H1 (cell line): ENCODE results near the gene GABPB1. TPM values are rescaled to one million over a fixed set of nuclear protein-coding genes. Genes with fewer than 3 reads are reported as not detected.

ENCODE experiments used
- CTCF ChIA-PET: fragments of 300-600 bp; sonication (Branson Sonifier 250); formaldehyde crosslinking; loops from one replicate; lab custom pipeline; 2021; ENCODE audit not compliant: partially characterized antibody; lab: Charles Lee
- POLR2A ChIA-PET: fragments of 300-600 bp; sonication (Branson Sonifier 250); formaldehyde crosslinking; loops from one replicate; lab custom pipeline; 2021; ENCODE audit warnings: inconsistent platforms; ENCODE audit not compliant: partially characterized antibody; lab: Charles Lee
- DNase-seq, 2 experiments: peaks; one replicate each; pipeline versions ENCODE4 v3.0.0 to v3.0.0-alpha.2; 2010 to 2022; ENCODE audit warnings: low spot score in 2 of 2, low read depth in 1 of 2, mixed read lengths in 1 of 2
- FAIRE-seq: peaks from 2 replicates; lab custom pipeline; 2011; peaks lifted over from hg19 to GRCh38; lab: Jason Lieb, UNC
- H2AFZ ChIP-seq: 2 replicates; pipeline ENCODE4 v1.8.1; 2012; ENCODE audit warnings: low read length, inconsistent platforms
- H2AK5ac ChIP-seq: 2 replicates; pipeline ENCODE4 v1.6.1; 2013; ENCODE audit warnings: low read depth, low read length
- H2BK120ac ChIP-seq: replicated peaks from 2 replicates; pipeline ENCODE3; 2013; ENCODE audit warnings: low read depth, low read length, inconsistent platforms
- H2BK12ac ChIP-seq: 2 replicates; pipeline ENCODE4 v1.6.1; 2013; ENCODE audit warnings: low read depth, low read length
- H2BK15ac ChIP-seq: 2 replicates; pipeline ENCODE4 v1.6.1; 2013; ENCODE audit warnings: low read length
- H2BK20ac ChIP-seq: 2 replicates; pipeline ENCODE4 v1.6.1; 2013; ENCODE audit warnings: low read length
- H2BK5ac ChIP-seq: 2 replicates; pipeline ENCODE4 v1.6.1; 2013; ENCODE audit warnings: low read depth, low read length
- H3K14ac ChIP-seq: 2 replicates; pipeline ENCODE4 v1.6.1; 2013; ENCODE audit warnings: inconsistent platforms; ENCODE audit not compliant: insufficient read length
- H3K18ac ChIP-seq: 2 replicates; pipeline ENCODE4 v1.6.1; 2013; ENCODE audit warnings: low read length; ENCODE audit errors: extremely low read depth
- H3K23ac ChIP-seq: 2 replicates; pipeline ENCODE4 v1.6.1; 2013; ENCODE audit warnings: inconsistent platforms; ENCODE audit not compliant: insufficient read length
- H3K23me2 ChIP-seq: 2 replicates; pipeline ENCODE4 v1.6.1; 2013; ENCODE audit warnings: low read depth, low read length
- H3K27ac ChIP-seq: 2 replicates; pipeline ENCODE4 v1.6.1; 2011; ENCODE audit warnings: low read depth, low read length, inconsistent platforms
- H3K27me3 ChIP-seq, 4 experiments: replicated peaks in 1 of 4; 1 replicate in 1 of 4; 2 replicates in 3 of 4; pipeline versions ENCODE4 v1.6.1 to v1.8.1; 2011 to 2013; ENCODE audit warnings: low read length in 3 of 4, mild to moderate bottlenecking in 3 of 4, inconsistent platforms in 2 of 4, mixed read lengths in 2 of 4, moderate library complexity in 1 of 4; ENCODE audit not compliant: control insufficient read depth in 3 of 4, insufficient read depth in 3 of 4; ENCODE audit errors: extremely low read depth in 1 of 4
- H3K36me3 ChIP-seq, 4 experiments: 2 replicates each; pipeline versions ENCODE4 v1.6.1 to v1.8.1; 2011 to 2013; ENCODE audit warnings: mild to moderate bottlenecking in 4 of 4, low read length in 3 of 4, moderate library complexity in 2 of 4, control low read depth in 1 of 4, inconsistent platforms in 1 of 4; ENCODE audit not compliant: insufficient read depth in 4 of 4, control insufficient read depth in 2 of 4
- H3K4ac ChIP-seq: replicated peaks from 2 replicates; pipeline ENCODE3; 2013; ENCODE audit warnings: low read length, low read depth, mixed read lengths, inconsistent platforms; ENCODE audit not compliant: insufficient read length
- H3K4me1 ChIP-seq, 4 experiments: replicated peaks in 1 of 4; 1 replicate in 1 of 4; 2 replicates in 3 of 4; pipeline versions ENCODE4 v1.6.1 to v1.8.1; 2011 to 2013; ENCODE audit warnings: low read length in 3 of 4, inconsistent platforms in 2 of 4, mixed read lengths in 1 of 4; ENCODE audit not compliant: insufficient read depth in 4 of 4, control insufficient read depth in 3 of 4
- H3K4me2 ChIP-seq, 2 experiments: 2 replicates each; pipeline versions ENCODE4 v1.6.1 to v1.8.1; 2011 to 2013; ENCODE audit warnings: low read depth in 2 of 2, low read length in 2 of 2, control low read depth in 1 of 2, inconsistent platforms in 1 of 2, mild to moderate bottlenecking in 1 of 2; ENCODE audit not compliant: insufficient read depth in 1 of 2
- H3K4me3 ChIP-seq, 4 experiments: fragments of 200-600, 300-600 bp in 1 of 4; sonication (generic), shearing (Covaris generic), sonication (Bioruptor Twin) in 1 of 4; 2 replicates each; pipeline versions ENCODE4 v1.5.1 to v1.8.1; 2011 to 2016; ENCODE audit warnings: low read length in 4 of 4, low read depth in 3 of 4, control low read depth in 2 of 4, inconsistent platforms in 2 of 4, mild to moderate bottlenecking in 2 of 4, mixed read lengths in 1 of 4, moderate library complexity in 1 of 4; ENCODE audit not compliant: insufficient read depth in 2 of 4; ENCODE audit errors: extremely low read depth in 1 of 4
- H3K56ac ChIP-seq: replicated peaks from 2 replicates; pipeline ENCODE3; 2013; ENCODE audit warnings: low read depth, mild to moderate bottlenecking, mixed read lengths, low read length, inconsistent platforms; ENCODE audit not compliant: insufficient read length
- H3K79me1 ChIP-seq: 2 replicates; pipeline ENCODE4 v1.6.1; 2013; ENCODE audit warnings: low read depth, low read length, control low read depth
- H3K79me2 ChIP-seq, 2 experiments: 2 replicates each; pipeline versions ENCODE4 v1.6.1 to v1.8.1; 2012 to 2013; ENCODE audit warnings: low read length in 2 of 2, mild to moderate bottlenecking in 2 of 2, inconsistent platforms in 1 of 2; ENCODE audit not compliant: insufficient read depth in 2 of 2, control insufficient read depth in 1 of 2
- H3K9ac ChIP-seq, 4 experiments: replicated peaks in 1 of 4; 1 replicate in 1 of 4; 2 replicates in 3 of 4; pipeline versions ENCODE4 v1.6.1 to v1.8.1; 2011 to 2013; ENCODE audit warnings: low read depth in 3 of 4, low read length in 3 of 4, control low read depth in 2 of 4, mild to moderate bottlenecking in 2 of 4, moderate library complexity in 2 of 4, inconsistent platforms in 1 of 4; ENCODE audit errors: extremely low read depth in 1 of 4
- H3K9me3 ChIP-seq, 2 experiments: 2 replicates each; pipeline versions ENCODE4 v1.6.1 to v1.8.1; 2012 to 2013; ENCODE audit warnings: mild to moderate bottlenecking in 2 of 2, moderate library complexity in 2 of 2, control low read depth in 1 of 2, inconsistent platforms in 1 of 2, low read depth in 1 of 2, low read length in 1 of 2, mixed read lengths in 1 of 2; ENCODE audit not compliant: insufficient read depth in 2 of 2
- H4K20me1 ChIP-seq, 2 experiments: replicated peaks in 1 of 2; 2 replicates each; pipeline versions ENCODE3 to v1.8.1; 2011 to 2013; ENCODE audit warnings: inconsistent platforms in 2 of 2, low read length in 2 of 2, mild to moderate bottlenecking in 1 of 2; ENCODE audit not compliant: insufficient read depth in 2 of 2, control insufficient read depth in 1 of 2
- H4K5ac ChIP-seq: 2 replicates; pipeline ENCODE4 v1.6.1; 2013; ENCODE audit warnings: low read length, low read depth, mixed read lengths, inconsistent platforms; ENCODE audit not compliant: insufficient read length
- H4K8ac ChIP-seq: 2 replicates; pipeline ENCODE4 v1.8.0; 2013; ENCODE audit warnings: mild to moderate bottlenecking, moderate library complexity, low read length, inconsistent platforms; ENCODE audit not compliant: insufficient read depth; ENCODE audit errors: extremely low read depth
- H4K91ac ChIP-seq: replicated peaks from 2 replicates; pipeline ENCODE3; 2013; ENCODE audit warnings: low read length, mixed read lengths, inconsistent platforms; ENCODE audit not compliant: insufficient read length
- BACH1 ChIP-seq: IDR thresholded peaks from 2 replicates; pipeline ENCODE4 v1.6.1; 2012; ENCODE audit warnings: low read length, improper control_type of control experiment
- CTBP2 ChIP-seq: IDR thresholded peaks from 2 replicates; pipeline ENCODE4 v1.7.0; 2011; ENCODE audit warnings: borderline replicate concordance, mild to moderate bottlenecking, moderate library complexity, mixed read lengths, low read length; ENCODE audit not compliant: insufficient read depth, insufficient read length
- KDM1A ChIP-seq: fragments of 200-600, 300-600 bp; sonication (generic); IDR thresholded peaks from 2 replicates; pipeline ENCODE4 v1.7.1; 2016; ENCODE audit warnings: mild to moderate bottlenecking, low read length, borderline replicate concordance
- TAF1 ChIP-seq: IDR thresholded peaks from 2 replicates; pipeline ENCODE4 v1.6.1; 2011; ENCODE audit warnings: mild to moderate bottlenecking, low read depth, low read length
- TEAD4 ChIP-seq: IDR thresholded peaks from 2 replicates; pipeline ENCODE4 v1.6.1; 2012; ENCODE audit warnings: low read depth, low read length, inconsistent platforms, mixed read lengths
- WGBS, 2 experiments: shearing (Covaris generic) in 1 of 2; methylation state at CpG; one replicate each; pipeline versions ENCODE4 v1.1.6 to v1.1.7; 2013 to 2015; ENCODE audit warnings: low lambda C conversion rate in 2 of 2, mixed read lengths in 2 of 2, inconsistent platforms in 1 of 2, low coverage in 1 of 2, missing lambda C conversion rate in 1 of 2; ENCODE audit not compliant: insufficient replicate concordance in 2 of 2, insufficient coverage in 1 of 2, insufficient read length in 1 of 2; ENCODE audit errors: extremely low coverage in 1 of 2, missing lambda C conversion rate in 1 of 2; 5-methylcytosine and 5-hydroxymethylcytosine counted together
- polyA plus RNA-seq, 7 experiments: library from polyadenylated mRNA; depleted of rRNA in 3 of 7; stranded (reverse) in 5 of 7; unstranded in 2 of 7; fragments of >200 nt in 5 of 7; fragments of 200-250 nt in 2 of 7; gene quantifications; 1 replicate in 5 of 7; 2 replicates in 1 of 7; 4 replicates in 1 of 7; pipeline versions ENCODE4 v1.2.1 to v1.2.3, GENCODE V29; 2011 to 2013; ENCODE audit warnings: missing spikeins in 2 of 7, mixed read lengths in 2 of 7
- total RNA-seq: library from RNA; stranded (reverse); fragmentation: NEBNext Ultra II Directional; extraction: Animal tissue kit (Norgen Biotek cat#: 25700); gene quantifications from 2 replicates; pipeline ENCODE4 v1.2.1, GENCODE V29; 2021

The GABPB1 gene
- total and polyA plus RNA-seq, 2 of the 8 experiments (the other 6 are each of a cell fraction or from before 2014, with no cell fraction given) = 24.5 to 32.3 TPM

- no peak overlapping the region for H3K23ac ChIP-seq
- H3K18ac ChIP-seq = no peak overlapping the region
- no peaks in the 10 kb centered on the region; the same call in 1 of the 2 replicates for H3K79me1 ChIP-seq
- H2AFZ ChIP-seq = no peak overlapping the region
- DNase-seq (no peak), FAIRE-seq (no peak)
- no peak overlapping the region for H4K5ac ChIP-seq
- no peak overlapping the region for H3K9ac ChIP-seq
- H3K79me2 ChIP-seq = peaks cover 0 to 23% of the 10 kb centered on the region in 2 experiments; a peak in 2 of 4 replicates
- no peak overlapping the region for H4K8ac ChIP-seq
- no peak overlapping the region for H2BK5ac ChIP-seq
- peaks cover 0 to 5% (median 1%) of the 10 kb centered on the region in 4 experiments; a peak in 3 of 7 replicates for H3K4me1 ChIP-seq
- H2BK12ac ChIP-seq = no peak overlapping the region
- no peak overlapping the region for H2BK120ac ChIP-seq
- no peaks in the 10 kb centered on the region for H4K20me1 ChIP-seq
- no peak overlapping the region for H2BK15ac ChIP-seq
- H3K4me3 ChIP-seq = no peak overlapping the region; a peak in 1 of 8 replicates
- H3K56ac ChIP-seq = no peak overlapping the region
- no peak overlapping the region for H2BK20ac ChIP-seq
- TF ChIP-seq BACH1 (no peak), KDM1A (no peak), TAF1 (no peak), TEAD4 (no peak), CTBP2 (no peak)
- H3K14ac ChIP-seq = no peak overlapping the region
- no peaks in the 10 kb centered on the region for H3K23me2 ChIP-seq
- H3K9me3 ChIP-seq = no peaks in the 10 kb centered on the region
- WGBS, 2 experiments = 76% methylated on average over 1 of the region's 1 CpG; no CpG with 5 or more reads in 1 of the 2 experiments
- H3K27me3 ChIP-seq = peaks cover 0 to 1% (median 0%) of the 10 kb centered on the region in 4 experiments; a peak in 1 of 7 replicates
- H3K36me3 ChIP-seq = no peaks in the 10 kb centered on the region
- ChIA-PET POLR2A (interaction anchor here (1.2 to 2.0 kb wide), 2 partner anchors 18 to 24 kb away, joined by 3 to 9 read pairs; partner anchors contain the start of gene GABPB1), CTCF (interaction anchor here (0.7 to 3.6 kb wide), 2 partner anchors 8 to 14 kb away, joined by 3 to 19 read pairs; no protein-coding TSS in a partner anchor)
- H3K4me2 ChIP-seq = peak overlapping the region in 1 of 2 experiments; percentile 27; a peak in 1 of 4 replicates
- H3K4ac ChIP-seq = no peak overlapping the region
- no peak overlapping the region for H2AK5ac ChIP-seq
- peak overlapping the region; percentile 45; the same call in 1 of the 2 replicates for H3K27ac ChIP-seq
- H4K91ac ChIP-seq = no peak overlapping the region
Measured at GRCh38 chr15:50330921-50331320, 24.1 kb downstream of the GABPB1 start.
